AG10803 (cell line): ENCODE data around the gene APBA2.

Experiments used
- DNase-seq: peaks from one replicate; pipeline ENCODE4 v3.0.0; 2010; ENCODE audit warnings: low read depth
- H3K4me3 ChIP-seq: 2 replicates; pipeline ENCODE4 v1.5.1; 2011; ENCODE audit warnings: mild to moderate bottlenecking, low read length, control low read depth
- TF ChIP-seq, protein P1 (sequence below): conservative IDR thresholded peaks from 2 replicates; pipeline ENCODE4 v1.5.1; 2011; ENCODE audit warnings: mild to moderate bottlenecking, low read length, control low read depth, inconsistent platforms

The APBA2 gene

DNA sequence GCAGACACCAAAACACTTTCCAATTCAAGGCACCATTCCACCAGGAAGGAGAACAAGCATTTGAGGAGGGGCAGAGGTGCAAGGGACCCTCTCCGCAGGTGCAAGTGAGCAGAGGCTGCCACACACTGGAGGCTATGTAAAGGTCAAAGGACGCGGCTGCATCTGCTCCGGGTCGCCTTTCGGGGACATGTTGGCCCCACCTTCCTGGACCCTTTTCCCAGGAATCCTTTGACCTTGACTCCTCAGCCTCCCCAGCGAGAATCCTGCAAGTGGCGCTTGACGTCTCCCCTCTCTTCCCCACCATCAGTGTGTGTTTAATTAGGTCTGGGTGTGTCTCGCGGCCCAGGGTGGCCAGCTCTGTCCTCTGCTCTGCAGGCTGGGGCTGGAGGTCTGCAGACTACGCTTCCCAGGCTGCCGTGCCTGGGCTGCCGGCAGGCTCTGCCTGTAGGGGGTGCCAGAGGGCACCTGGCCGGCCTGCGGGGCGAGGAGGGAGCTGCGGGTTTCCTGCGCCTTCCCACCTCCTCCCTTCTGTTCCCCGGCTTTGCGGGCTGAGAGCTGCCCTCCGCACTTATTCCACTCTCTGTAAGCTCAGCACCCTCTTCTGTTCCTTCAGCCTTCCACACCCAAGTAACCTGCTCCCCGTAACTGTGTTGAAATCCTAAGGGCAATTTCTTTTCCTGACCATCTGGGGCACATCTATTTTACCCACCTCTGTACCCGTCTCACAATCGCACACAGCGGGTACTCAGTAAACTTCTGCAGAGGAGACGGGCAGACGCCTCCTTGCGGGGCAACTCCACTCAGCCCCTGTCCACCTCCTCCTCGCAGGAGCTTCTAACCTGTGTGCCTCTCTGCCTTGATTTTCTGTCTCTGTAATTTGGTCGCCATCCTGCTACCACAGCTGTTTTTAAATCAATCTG is 254.0 kb downstream of the APBA2 start:
- no peak overlapping the region; the same call in 1 of the 2 replicates for H3K4me3 ChIP-seq
- TF ChIP-seq, protein P1, sequence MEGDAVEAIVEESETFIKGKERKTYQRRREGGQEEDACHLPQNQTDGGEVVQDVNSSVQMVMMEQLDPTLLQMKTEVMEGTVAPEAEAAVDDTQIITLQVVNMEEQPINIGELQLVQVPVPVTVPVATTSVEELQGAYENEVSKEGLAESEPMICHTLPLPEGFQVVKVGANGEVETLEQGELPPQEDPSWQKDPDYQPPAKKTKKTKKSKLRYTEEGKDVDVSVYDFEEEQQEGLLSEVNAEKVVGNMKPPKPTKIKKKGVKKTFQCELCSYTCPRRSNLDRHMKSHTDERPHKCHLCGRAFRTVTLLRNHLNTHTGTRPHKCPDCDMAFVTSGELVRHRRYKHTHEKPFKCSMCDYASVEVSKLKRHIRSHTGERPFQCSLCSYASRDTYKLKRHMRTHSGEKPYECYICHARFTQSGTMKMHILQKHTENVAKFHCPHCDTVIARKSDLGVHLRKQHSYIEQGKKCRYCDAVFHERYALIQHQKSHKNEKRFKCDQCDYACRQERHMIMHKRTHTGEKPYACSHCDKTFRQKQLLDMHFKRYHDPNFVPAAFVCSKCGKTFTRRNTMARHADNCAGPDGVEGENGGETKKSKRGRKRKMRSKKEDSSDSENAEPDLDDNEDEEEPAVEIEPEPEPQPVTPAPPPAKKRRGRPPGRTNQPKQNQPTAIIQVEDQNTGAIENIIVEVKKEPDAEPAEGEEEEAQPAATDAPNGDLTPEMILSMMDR: peak; percentile 75
- peak; percentile 31 for DNase-seq

DNA sequence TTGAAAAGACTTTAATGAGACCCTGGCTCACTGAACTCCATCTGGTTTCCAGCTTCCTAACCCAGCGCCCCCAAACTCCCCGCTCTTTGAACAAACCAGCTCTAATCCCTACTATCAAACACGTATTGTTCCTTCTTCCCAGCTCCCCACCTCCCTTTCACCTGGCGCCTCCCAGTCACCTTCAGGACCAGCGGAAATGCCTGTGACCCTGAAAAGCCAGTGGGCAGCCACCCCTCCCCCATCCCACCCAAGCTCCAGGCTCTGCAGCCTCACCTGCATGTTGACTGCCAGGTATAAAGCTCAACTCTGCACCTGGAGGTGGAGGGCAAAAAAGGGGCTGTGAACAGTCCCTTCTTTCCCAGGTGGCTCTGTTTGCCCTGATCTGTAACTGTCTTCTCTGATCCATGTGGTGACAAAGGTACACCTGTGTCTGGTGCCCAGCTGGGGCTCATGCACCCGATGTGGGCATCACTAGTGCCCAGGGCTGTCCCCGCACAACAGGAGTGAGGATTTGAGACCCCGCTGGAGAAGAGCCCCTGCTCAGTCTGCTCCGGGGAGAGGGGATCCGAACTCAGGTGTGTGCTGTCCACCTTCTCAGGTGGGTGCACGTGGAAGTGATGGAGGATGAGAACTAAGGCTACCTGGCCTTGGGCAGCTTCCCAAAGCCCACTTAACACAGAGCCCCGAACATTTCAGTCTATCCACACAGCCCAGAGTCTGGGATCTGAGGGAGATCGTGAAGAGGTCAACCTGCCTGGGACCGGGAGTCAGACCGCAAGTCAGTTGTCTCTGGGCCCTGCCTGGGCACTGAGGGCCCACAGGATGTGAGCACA is 254.9 kb downstream of the APBA2 start:
- no peak for DNase-seq
- H3K4me3 ChIP-seq: no peak overlapping the region
- TF ChIP-seq, protein P1: no peak

DNA sequence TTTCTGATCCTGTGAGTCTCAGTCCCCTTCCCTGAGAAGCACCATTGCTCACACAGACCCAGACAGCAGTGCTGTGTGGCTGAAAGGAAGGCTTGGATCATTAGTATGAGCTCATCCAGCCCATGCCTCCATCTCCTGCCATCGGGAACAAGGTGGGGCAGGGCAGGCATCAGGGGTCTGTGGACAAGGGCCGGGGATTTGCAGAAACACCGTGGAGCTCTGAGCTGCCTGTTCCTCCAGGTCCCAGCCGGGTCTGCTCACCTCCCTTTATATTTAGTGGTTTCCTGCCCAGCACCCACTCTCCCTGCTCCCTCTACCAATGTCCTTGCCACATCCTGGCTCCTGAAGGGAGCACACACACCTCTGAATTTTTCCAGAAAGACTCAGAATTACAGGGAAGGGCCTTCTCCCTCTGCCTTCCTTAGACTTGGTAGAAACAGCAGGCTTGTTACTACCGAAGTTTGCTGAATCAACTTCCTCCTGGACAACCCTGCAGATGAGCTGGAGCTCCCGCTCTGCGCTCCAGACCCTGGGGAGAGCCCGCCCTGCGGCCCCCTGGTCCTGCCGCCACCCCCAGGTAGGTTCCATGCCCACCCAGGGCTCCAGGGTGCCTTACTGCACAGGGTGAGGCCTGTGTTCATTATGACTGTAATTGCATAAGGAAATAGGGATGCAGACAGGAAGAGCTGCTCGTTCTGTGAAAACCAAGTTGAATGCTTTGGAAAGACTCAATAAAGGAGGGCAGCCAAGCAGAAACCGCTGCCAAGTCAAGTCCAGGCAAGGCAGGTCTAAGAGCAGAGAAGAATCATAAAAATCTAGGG is 255.7 kb downstream of the APBA2 start:
- no peak overlapping the region for H3K4me3 ChIP-seq
- no peak for DNase-seq
- TF ChIP-seq, protein P1: no peak

DNA sequence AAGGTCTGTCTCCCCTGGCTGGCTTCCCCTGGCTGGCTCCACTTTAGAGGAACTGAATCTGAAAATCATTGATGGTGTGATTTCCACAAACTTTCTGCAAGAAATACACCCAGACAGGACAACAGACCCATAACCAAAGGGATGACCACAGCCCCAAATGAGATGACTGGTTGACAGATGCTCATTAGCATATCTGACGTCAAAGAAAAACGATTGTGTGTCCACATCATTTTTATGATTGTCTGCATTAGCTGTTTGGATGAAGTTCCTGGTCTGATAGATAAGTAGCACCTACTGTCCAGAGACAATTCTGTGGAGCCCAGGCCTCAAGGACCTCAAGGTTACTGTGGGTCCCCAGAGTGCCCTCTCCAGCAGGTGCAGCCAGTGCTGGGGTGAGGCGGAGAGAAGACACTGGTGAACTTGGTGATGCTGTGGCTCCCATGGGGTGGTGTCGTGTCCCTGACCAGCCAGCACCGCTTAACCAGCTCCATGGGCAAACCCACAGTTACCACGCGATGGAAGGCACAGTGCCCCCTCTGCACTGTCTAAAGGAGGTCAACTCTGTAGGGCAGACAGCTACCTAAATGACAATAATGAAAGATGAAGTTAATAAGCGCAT is 256.5 kb downstream of the APBA2 start:
- TF ChIP-seq, protein P1: no peak
- no peak for DNase-seq

DNA sequence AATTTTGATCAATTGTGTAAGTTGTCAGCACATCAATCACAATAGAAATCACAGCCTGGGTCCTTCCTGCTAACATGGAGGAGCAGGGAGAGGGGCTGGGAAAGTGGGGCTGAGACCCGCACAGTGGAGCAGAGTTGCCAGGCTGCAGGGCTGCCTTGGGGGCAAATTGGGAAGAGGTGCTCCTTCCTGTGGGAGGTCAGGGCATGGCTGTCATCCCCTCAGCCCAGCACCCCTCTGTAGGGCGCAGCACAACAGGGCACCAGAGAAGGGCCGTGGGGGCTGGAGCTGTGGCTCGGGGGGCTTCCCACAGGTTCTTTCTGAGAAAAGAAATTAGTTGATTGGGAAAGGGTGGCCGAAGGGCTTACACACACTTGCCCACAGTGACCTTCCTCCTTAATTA is 257.5 kb downstream of the APBA2 start:
- no peak overlapping the region for H3K4me3 ChIP-seq
- TF ChIP-seq, protein P1: no peak
- no peak for DNase-seq

More for the DNA sequence above, 256.5 kb downstream of the APBA2 start:
- no peak overlapping the region for H3K4me3 ChIP-seq

DNA sequence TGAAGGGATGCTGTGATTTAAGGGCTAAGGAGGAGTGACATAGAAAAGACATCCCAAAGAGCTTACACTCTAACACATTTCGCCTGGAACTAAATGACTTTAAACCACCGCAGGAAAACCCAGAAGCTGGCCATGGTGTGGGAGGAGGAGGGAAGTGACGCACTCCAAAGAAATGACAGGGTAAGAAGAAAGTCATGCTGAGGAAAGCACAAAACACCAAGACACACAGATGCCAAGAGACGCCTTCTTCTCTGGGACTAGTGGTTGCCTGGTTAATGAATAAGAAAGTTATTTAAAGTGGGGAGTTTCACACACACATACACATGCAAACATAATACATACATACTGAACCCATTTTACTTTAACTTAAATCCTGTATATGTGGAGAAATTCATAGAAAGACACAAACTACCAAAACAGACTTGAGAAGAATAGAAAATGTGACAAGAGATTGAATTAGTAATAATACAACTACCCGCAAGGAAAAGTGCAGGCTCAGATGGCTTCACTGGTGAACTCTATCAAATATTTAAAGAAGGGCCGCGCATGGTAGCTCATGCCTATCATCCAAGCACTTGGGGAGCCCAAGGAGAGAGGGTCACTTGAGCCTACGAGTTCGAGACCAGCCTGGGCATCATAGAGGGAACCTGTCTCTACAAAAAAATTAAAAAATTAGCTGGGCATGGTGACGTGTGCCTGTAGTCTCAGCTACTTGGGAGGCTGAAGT is 258.3 kb downstream of the APBA2 start:
- TF ChIP-seq, protein P1: no peak
- no peak overlapping the region for H3K4me3 ChIP-seq
- DNase-seq: peak; percentile 76
